Caco-2 (cell line): ENCODE measurements around the gene FRMPD1. TPM values are rescaled to one million over a fixed set of nuclear protein-coding genes. Genes with fewer than 3 reads are reported as not detected.

Source experiments
- BruUV-seq: library from RNA; stranded (reverse); fragments of 400-500 nt; replicated peaks from 2 replicates; lab custom pipeline; 2021; lab: Mats Ljungman, UMichigan
- CTCF ChIA-PET: fragments of 300-600 bp; sonication (Branson Sonifier 250); formaldehyde crosslinking; loops from one replicate; lab custom pipeline; 2022; ENCODE audit warnings: antibody characterized with exemption; lab: Charles Lee
- POLR2A ChIA-PET: fragments of 300-600 bp; sonication (Branson Sonifier 250); formaldehyde crosslinking; loops from one replicate; lab custom pipeline; 2022; ENCODE audit warnings: antibody characterized with exemption; lab: Charles Lee
- DNase-seq, 2 experiments: peaks; one replicate each; pipeline versions ENCODE4 v3.0.0 to v3.0.0-alpha.2; 2020 to 2022
- H3K27me3 ChIP-seq: replicated peaks from 2 replicates; pipeline ENCODE4 v1.6.0; 2011; ENCODE audit warnings: low read length; ENCODE audit not compliant: control insufficient read depth, insufficient read depth
- H3K36me3 ChIP-seq: 2 replicates; pipeline ENCODE4 v1.5.1; 2011; ENCODE audit warnings: low read length; ENCODE audit not compliant: control insufficient read depth, insufficient read depth
- H3K4me1 ChIP-seq: fragments of 250-450 bp; sonication (Bioruptor Pico); 2 replicates; pipeline ENCODE4 v1.5.1; 2020; ENCODE audit warnings: mild to moderate bottlenecking
- H3K4me3 ChIP-seq: 2 replicates; pipeline ENCODE4 v1.5.1; 2011; ENCODE audit warnings: low read depth, mild to moderate bottlenecking, control low read depth, low read length
- H3K9me3 ChIP-seq: fragments of 250-450 bp; sonication (Bioruptor Pico); 2 replicates; pipeline ENCODE4 v1.5.1; 2020; ENCODE audit warnings: mild to moderate bottlenecking, moderate library complexity
- H3K27ac Mint-ChIP-seq: one replicate; pipeline ENCODE4 v1.8.0; 2022; ENCODE audit warnings: mixed read lengths; ENCODE audit not compliant: unreplicated experiment
- H3K27me3 Mint-ChIP-seq: one replicate; pipeline ENCODE4 v1.8.0; 2022; ENCODE audit warnings: mixed read lengths; ENCODE audit not compliant: insufficient read depth, unreplicated experiment
- H3K36me3 Mint-ChIP-seq: one replicate; pipeline ENCODE4 v1.8.0; 2022; ENCODE audit warnings: mild to moderate bottlenecking, mixed read lengths; ENCODE audit not compliant: insufficient read depth, unreplicated experiment
- H3K4me1 Mint-ChIP-seq: one replicate; pipeline ENCODE4 v1.8.0; 2022; ENCODE audit warnings: low read depth, mixed read lengths; ENCODE audit not compliant: unreplicated experiment
- H3K4me3 Mint-ChIP-seq: one replicate; pipeline ENCODE4 v1.8.0; 2022; ENCODE audit warnings: mild to moderate bottlenecking, moderate library complexity, mixed read lengths; ENCODE audit not compliant: unreplicated experiment
- H3K9me3 Mint-ChIP-seq: one replicate; pipeline ENCODE4 v1.8.0; 2022; ENCODE audit warnings: mixed read lengths; ENCODE audit not compliant: unreplicated experiment
- CTCF ChIP-seq, 2 experiments: fragments of 200-600 bp in 1 of 2; IDR thresholded peaks; 1 replicate in 1 of 2; 2 replicates in 1 of 2; pipeline versions ENCODE4 v1.5.1 to v1.8.0; 2011 to 2022; ENCODE audit warnings: antibody characterized with exemption in 1 of 2, control low read depth in 1 of 2, inconsistent platforms in 1 of 2, low read depth in 1 of 2, low read length in 1 of 2, mild to moderate bottlenecking in 1 of 2, moderate library complexity in 1 of 2; ENCODE audit not compliant: insufficient read depth in 1 of 2, severe bottlenecking in 1 of 2, unreplicated experiment in 1 of 2
- intact Hi-C: fragments of 100-400 bp; cut with micrococcal nuclease; formaldehyde crosslinking; loops from one replicate; pipeline ENCODE4 v1.10.0; 2022; ENCODE audit not compliant: unreplicated experiment
- total RNA-seq: library from RNA; stranded (reverse); gene quantifications from 2 replicates; pipeline ENCODE4 v1.2.3, GENCODE V29; 2022

The FRMPD1 gene
- total RNA-seq, 1 experiment from 2014 or later = not detected

- CTCF ChIA-PET = interaction anchor here (0.6 kb wide), 1 partner anchor 251 kb away, joined by 5 read pairs; no protein-coding TSS in a partner anchor
- TF ChIP-seq CTCF (IDR thresholded peaks at IDR 0.05; ENCODE audit: insufficient read depth in 1 of 2, low read depth in 1 of 2, low read length in 1 of 2, severe bottlenecking in 1 of 2, unreplicated experiment in 1 of 2) = no peak
- no peak for DNase-seq
- Histone ChIP-seq H3K27me3 (peaks cover 2% of the 10 kb centered on the region), H3K4me3 (no peak overlapping the region), H3K9me3 (no peaks in the 10 kb centered on the region), H3K36me3 (no peaks in the 10 kb centered on the region), H3K4me1 (no peaks in the 10 kb centered on the region)
- intact Hi-C loops = no loop called here
- Mint-ChIP-seq H3K9me3 (no peaks in the 10 kb centered on the region), H3K27ac (no peak overlapping the region), H3K36me3 (no peaks in the 10 kb centered on the region), H3K4me3 (no peak overlapping the region), H3K27me3 (peaks cover 18% of the 10 kb centered on the region), H3K4me1 (no peaks in the 10 kb centered on the region)
- BruUV-seq = no TSS peak
- POLR2A ChIA-PET = no interaction called here
These were observed 82.2 kb downstream of the FRMPD1 start for GRCh38 chr9:37732952-37733351.

GRCh38 chr9:37739222-37739621 lies 88.5 kb downstream of the FRMPD1 start:
- ChIA-PET POLR2A (no interaction called here), CTCF (no interaction called here)
- H3K36me3 Mint-ChIP-seq = no peaks in the 10 kb centered on the region
- H3K27me3 ChIP-seq = no peaks in the 10 kb centered on the region; the same call in 1 of the 2 replicates
- no peak overlapping the region for H3K27ac Mint-ChIP-seq
- no peaks in the 10 kb centered on the region for H3K36me3 ChIP-seq
- no TSS peak for BruUV-seq
- intact Hi-C loops = no loop called here
- H3K4me1 Mint-ChIP-seq = no peaks in the 10 kb centered on the region
- no peak for TF ChIP-seq CTCF (IDR thresholded peaks at IDR 0.05; ENCODE audit: insufficient read depth in 1 of 2, low read depth in 1 of 2, low read length in 1 of 2, severe bottlenecking in 1 of 2, unreplicated experiment in 1 of 2)
- H3K4me1 ChIP-seq = no peaks in the 10 kb centered on the region
- DNase-seq = no peak
- no peaks in the 10 kb centered on the region for H3K9me3 Mint-ChIP-seq
- no peaks in the 10 kb centered on the region for H3K9me3 ChIP-seq
- H3K4me3 ChIP-seq = no peak overlapping the region
- H3K4me3 Mint-ChIP-seq = no peak overlapping the region
- H3K27me3 Mint-ChIP-seq = peaks cover 9% of the 10 kb centered on the region

DNA sequence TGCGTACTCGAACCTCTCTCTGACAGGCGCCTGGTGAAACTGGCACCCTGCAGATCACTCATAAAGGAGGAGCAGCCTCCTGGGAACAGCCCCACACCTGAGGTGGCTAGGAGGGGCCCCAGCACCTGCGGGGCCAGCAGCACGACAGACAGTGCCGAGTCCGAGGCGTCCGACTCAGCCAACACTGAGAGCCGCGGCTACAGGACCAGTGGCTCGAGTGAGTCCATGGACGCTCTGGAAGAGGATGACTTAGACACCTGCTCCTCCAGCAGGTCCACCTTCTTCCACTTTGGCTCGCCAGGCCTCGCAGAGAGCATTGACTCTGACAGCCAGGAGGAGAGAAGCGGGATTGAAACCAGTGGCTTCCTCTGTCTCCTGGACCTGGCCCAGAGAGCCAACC lies 89.4 kb downstream of the FRMPD1 start:
- CTCF ChIA-PET = no interaction called here

More for the DNA sequence above, 89.4 kb downstream of the FRMPD1 start:
- BruUV-seq = no TSS peak
- Mint-ChIP-seq H3K4me3 (no peak overlapping the region), H3K4me1 (no peaks in the 10 kb centered on the region), H3K27me3 (peaks cover 3% of the 10 kb centered on the region), H3K36me3 (peaks cover 6% of the 10 kb centered on the region), H3K9me3 (no peaks in the 10 kb centered on the region), H3K27ac (no peak overlapping the region)
- Histone ChIP-seq H3K4me3 (no peak overlapping the region), H3K27me3 (no peaks in the 10 kb centered on the region), H3K4me1 (no peaks in the 10 kb centered on the region), H3K9me3 (no peaks in the 10 kb centered on the region), H3K36me3 (no peaks in the 10 kb centered on the region)
- no peak for TF ChIP-seq CTCF (IDR thresholded peaks at IDR 0.05; ENCODE audit: insufficient read depth in 1 of 2, low read depth in 1 of 2, low read length in 1 of 2, severe bottlenecking in 1 of 2, unreplicated experiment in 1 of 2)
- POLR2A ChIA-PET = no interaction called here
- DNase-seq = no peak
- intact Hi-C loops = loop anchor here (10.0 kb wide), 1 partner anchor 165 kb away; the partner anchor contains the start of gene SLC25A51
